ENCODE measurements around the gene PKP1.

PKP1 gene

GRCh38 chr1:201280884-201281283 is 2.4 kb upstream of the PKP1 start:
- in situ Hi-C loops (cut with HindIII; ENCODE audit: low sequenced_read_pairs) = no loop called here

GRCh38 chr1:201281573-201281972 is 1.7 kb upstream of the PKP1 start:
- in situ Hi-C loops (cut with HindIII; ENCODE audit: low sequenced_read_pairs) = no loop called here

GRCh38 chr1:201282216-201282615 is 1.1 kb upstream of the PKP1 start:
- in situ Hi-C loops (cut with HindIII; ENCODE audit: low sequenced_read_pairs) = no loop called here

DNA sequence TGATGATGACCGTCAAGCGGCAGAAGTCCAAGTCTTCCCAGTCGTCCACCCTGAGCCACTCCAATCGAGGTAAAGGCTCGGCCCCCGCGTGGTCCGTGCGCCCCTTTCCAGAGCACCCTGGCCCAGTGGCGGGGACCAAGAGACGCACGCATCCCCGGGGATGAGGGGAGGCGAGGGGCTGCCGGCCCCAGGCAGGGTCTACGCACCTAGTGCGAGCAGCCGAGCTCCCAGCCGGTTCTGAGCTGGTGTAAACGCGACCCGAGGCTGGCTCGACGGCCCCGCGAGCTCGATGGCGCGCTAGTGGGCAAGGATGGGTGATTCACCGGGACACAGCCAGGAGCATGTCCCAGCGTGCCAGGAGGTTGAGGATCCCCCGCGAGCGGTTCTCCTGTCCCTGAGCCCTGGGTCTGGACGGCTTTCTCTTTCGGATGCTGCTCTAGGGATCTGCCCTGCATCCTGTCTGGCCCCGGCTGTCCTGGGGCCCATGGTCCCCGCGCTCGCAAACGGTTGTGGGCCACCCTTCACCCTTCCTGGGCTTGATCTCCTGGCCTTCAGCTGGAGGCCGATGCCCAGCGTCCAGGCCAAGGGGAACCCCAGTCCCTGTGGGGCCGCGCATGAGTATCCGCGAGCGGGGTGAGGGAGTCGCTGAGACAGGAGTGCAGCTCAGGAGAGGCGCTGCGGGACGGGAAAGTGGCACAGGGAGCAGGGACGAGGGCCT is 689 bp downstream of the PKP1 start:
- in situ Hi-C loops (cut with HindIII; ENCODE audit: low sequenced_read_pairs) = no loop called here

DNA sequence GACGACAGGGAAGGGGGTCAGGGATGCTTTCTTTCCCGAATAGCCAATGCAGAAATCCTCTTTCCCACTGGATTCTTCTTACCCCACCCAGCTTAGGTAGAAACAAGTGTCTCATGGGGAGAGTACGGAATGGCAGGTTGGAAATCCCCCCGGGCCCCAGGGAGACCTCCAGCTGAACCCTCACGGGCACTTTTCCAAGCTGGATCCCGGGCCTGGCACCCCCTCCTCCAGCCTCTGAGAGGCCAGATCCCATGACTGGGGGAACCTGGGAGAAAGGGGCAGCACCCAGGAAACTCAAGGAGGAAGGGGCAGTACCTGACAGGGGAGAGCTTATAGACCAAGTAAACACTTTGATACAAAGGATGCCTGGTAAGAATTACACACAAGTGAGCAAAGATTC is 1.3 kb downstream of the PKP1 start:
- in situ Hi-C loops (cut with HindIII; ENCODE audit: low sequenced_read_pairs) = no loop called here

DNA sequence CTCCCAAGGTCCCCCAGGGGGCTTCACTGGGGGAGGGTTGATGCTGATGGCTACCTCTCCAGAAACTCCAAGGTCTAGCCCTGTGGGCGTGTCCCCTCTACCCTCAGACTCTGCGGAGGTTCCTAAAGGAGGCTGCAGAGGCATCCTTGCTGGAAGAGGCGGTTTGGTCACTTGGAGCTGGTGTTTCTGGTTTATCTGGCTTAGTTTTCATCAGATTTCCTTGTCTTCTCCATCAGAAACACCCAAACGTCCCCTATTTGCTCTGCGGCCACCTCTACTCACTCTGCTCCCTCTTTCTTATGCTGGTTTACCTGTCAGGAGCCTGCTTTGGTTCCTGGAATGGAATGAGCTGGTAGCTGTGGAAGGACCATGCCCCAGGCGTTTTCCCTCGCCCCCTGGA is 2.5 kb downstream of the PKP1 start:
- in situ Hi-C loops (cut with HindIII; ENCODE audit: low sequenced_read_pairs) = no loop called here

- in situ Hi-C loops (cut with HindIII; ENCODE audit: low sequenced_read_pairs) = no loop called here
These were observed 3.1 kb downstream of the PKP1 start for GRCh38 chr1:201286445-201286844.

DNA sequence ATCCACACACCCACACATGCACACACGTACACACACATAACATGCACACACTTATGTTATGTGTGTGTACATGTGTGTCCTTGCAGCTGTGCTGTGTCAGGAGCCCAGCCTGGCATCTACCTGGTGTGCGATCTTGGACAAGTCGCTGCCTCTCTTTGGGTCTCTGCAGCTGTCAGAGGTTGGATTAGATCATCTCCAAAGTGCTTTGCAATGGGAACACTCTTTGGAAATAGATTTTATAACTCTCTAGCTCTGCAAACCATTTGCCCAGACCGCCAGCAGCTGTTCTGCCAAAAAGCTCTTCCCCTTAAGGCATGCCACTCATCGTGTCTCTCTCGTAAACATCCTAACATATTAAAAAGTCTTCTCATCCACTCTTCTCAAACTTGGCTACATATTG is 4.7 kb downstream of the PKP1 start:
- in situ Hi-C loops (cut with HindIII; ENCODE audit: low sequenced_read_pairs) = no loop called here

GRCh38 chr1:201288765-201289164 is 5.5 kb downstream of the PKP1 start:
- in situ Hi-C loops (cut with HindIII; ENCODE audit: low sequenced_read_pairs) = no loop called here

DNA sequence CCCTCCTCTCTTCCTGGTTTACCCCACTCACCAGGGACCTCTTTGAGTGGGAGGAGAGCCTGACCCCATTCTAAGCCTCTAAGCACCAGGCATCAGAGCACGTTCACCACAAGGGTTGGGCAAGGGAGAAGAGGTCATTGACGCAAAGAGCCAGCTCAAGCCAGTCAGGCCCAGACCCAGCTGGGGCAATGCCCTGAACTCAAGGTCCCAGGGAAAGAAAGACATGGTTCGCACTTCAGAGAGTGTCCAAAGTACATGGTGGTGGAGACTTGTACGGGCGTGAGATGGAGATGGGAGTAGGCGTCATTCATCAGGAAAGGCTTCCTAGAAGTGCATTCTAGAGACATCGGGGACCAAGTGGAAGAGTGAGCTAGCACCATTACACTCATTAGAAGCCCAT is 7.2 kb downstream of the PKP1 start:
- in situ Hi-C loops (cut with HindIII; ENCODE audit: low sequenced_read_pairs) = no loop called here

DNA sequence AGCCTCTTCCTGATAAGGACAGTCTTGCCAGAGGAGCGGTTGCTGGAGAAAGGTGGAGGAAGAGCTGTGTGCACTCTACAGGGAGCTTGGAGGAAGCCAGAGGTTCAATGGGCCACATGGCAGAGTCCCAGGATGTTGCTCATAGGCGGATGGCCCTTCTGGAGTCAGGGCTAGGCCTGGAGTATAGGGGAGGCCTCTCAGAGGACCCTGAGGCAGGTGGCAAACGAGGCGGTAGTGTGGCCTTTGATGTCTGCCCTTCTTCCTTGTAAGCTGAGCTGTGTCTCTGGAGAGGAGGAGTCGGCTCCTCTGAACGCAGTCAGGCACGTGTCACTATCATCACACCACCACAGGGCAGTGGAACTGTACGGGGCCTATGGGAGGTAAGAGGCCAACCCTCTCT is 8.6 kb downstream of the PKP1 start:
- in situ Hi-C loops (cut with HindIII; ENCODE audit: low sequenced_read_pairs) = no loop called here

DNA sequence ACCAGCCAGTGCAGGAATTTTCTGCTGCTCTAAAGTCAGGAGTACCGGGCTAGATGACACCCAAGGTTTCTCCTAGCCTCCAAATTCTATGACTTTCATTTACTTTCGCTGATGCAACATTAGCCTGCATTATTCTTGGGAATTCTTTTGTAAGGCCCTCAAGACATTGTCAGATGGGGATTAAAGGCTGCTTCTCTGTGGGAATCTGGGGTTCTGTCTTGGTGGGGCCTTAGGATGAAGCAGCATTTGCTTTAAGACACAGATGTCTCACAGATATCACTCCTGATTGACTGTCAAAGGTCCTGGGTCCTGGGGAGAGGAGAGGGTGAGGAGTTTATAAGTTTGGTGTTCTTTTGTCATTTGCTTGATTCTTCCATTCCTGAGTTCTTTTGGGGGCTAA is 11.6 kb downstream of the PKP1 start:
- in situ Hi-C loops (cut with HindIII; ENCODE audit: low sequenced_read_pairs) = no loop called here

DNA sequence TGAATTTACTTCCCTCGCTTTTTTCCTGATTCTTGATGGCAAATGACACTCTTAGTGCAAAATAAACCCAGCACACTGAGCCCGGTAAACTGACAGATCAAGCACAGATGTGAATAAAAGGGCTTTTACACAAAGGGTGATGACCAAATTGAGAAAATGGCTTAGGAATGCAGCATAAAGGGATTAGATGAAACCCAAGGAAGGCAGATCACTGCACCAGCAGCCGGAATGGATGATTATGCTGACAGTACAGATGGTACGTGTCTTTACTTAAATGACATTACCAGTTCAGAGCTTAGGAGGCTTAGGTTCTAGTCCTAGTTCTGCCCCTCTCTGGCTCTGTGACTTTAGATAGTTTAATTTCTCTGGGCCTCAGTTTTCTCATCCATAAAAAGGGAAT is 12.0 kb downstream of the PKP1 start:
- in situ Hi-C loops (cut with HindIII; ENCODE audit: low sequenced_read_pairs) = no loop called here

GRCh38 chr1:201295861-201296260 is 12.6 kb downstream of the PKP1 start:
- in situ Hi-C loops (cut with HindIII; ENCODE audit: low sequenced_read_pairs) = no loop called here

- in situ Hi-C loops (cut with HindIII; ENCODE audit: low sequenced_read_pairs) = no loop called here
These were observed 13.0 kb downstream of the PKP1 start for GRCh38 chr1:201296352-201296751.

DNA sequence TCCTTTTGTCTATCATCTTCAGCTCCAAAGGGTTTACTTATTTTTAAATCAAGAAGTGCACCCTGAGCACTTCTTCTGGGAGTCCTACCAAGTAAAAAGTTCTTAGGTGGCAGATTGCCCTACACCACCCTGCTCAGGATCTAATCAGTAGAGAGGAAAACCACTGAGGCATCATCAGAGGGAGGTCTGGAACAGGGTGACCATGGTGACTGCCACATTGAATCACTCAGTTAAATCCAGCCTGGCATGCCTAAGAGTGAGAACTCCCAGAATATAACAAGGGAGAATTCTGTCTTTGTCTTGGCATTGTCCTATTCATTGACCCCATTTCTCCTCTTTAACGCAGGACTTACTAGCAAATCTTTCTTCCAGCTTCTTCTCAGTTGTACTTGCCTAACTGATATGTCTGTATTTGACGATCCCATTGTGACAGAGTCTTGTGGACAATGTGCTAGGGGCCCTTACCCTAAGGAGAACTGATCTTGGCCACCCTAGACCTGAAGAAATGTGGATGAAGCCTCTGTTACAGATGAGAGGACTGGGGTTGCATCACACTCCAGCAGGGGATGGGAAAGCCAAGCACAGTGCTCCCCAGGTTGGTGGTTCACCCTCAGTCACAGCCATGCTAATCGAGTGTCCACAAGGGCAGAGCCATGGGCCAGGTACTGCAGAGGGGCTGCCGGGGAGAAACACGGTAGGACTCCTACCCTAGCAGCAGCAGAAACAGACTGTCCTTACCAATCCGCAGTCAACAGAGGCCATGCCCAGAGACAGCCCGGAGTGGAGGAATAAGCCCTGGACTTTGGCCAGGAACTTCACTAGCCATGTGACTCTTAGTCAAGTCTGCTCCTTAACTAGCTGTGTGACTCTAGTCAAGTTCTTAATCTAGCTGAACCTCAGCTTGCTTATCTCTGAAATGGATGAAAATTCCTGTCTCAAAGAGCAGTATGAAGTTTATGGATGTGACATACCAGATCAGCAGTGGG is 15.4 kb downstream of the PKP1 start:
- in situ Hi-C loops (cut with HindIII; ENCODE audit: low sequenced_read_pairs) = no loop called here

DNA sequence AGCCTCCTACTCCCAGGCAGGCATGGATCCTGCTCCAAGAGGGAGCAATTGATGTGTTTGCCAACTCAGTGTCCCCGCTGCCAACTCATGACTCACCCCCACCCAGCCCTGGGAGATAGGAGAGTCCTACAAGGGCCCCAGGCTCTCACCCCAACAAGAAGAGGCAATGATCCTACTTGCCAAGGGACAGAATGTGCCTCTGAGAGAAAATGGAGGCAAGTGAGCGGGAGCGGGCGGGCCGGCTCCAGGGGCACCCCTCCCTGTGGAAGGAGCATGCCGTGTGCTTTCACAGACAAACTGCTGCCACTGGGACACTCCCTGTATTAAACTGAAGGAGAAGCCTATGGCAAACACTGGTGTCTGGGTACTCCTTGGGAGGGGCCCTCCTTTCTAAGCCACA is 16.7 kb downstream of the PKP1 start:
- in situ Hi-C loops (cut with HindIII; ENCODE audit: low sequenced_read_pairs) = loop anchor here (5.0 kb wide), 1 partner anchor 143 kb away; no protein-coding TSS in a partner anchor

DNA sequence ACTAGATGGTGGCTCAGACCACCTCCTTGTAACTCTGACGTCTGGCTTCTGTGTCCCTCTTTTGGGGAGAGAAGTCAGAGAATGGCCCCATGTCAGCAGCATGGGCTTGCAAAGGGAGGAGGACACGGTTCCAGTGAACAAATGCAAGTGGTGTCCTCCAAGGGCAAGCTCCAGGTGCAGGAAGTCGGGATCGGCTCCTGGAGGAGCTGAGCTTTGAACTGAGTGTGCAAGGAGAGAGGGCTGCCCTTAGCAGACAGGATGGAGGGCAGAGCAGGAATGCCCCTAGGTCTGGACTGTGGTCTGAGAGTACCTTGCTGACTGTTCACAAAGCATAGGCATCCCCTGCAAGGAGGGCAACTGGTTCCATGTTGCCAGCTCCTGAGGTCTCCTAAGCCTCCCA is 17.3 kb downstream of the PKP1 start:
- in situ Hi-C loops (cut with HindIII; ENCODE audit: low sequenced_read_pairs) = loop anchor here (5.0 kb wide), 1 partner anchor 143 kb away; no protein-coding TSS in a partner anchor

DNA sequence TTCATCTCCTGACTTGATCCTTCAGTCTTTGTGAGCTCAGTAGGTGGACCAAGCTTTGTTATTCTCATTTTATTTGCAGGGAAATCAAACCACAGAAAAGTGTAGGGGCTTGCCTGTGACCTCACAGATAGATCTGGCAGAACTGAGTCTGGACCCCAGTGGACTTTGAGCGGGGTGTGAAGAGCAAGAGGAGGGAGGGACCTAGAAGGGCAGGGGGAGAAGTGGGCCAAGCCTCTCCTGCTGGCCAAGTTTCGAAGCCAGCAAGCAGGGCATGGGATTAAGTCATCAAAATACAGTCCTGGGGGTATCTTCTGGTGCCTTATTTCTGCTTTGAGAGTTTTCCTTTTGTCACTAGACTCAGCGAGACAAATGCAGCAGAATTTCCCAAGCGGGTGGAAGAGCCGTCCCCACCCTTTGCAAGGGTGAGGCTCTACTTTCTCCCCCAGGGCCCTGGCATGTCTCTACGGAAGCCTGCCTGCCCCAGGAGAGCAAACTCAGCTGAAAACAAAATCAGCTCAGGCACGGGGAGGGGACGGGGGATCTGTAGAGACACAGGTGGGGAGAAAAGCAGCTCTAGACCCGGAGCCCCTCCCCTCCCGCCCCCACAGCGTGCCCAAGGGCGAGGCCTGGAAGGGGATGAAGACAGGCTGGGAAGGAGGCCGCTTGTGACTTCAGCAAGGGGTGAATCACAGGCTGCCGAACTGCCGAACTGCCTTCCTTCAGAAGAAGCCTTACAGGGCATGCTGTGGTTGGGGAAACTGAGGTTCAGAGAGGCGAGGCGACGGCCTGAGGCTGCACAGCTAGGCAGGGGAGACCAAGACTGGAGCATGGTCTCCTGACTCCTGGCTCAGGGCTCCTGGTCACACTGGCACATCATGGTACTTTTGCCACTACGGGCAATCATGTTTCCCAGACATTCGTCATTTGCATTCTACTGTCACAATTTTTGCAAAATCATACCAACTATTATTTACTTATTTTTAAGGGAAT is 19.2 kb downstream of the PKP1 start:
- in situ Hi-C loops (cut with HindIII; ENCODE audit: low sequenced_read_pairs) = loop anchor here (5.0 kb wide), 1 partner anchor 145 kb away; no protein-coding TSS in a partner anchor

- in situ Hi-C loops (cut with HindIII; ENCODE audit: low sequenced_read_pairs) = loop anchor here (5.0 kb wide), 1 partner anchor 147 kb away; no protein-coding TSS in a partner anchor
These were observed 20.8 kb downstream of the PKP1 start for GRCh38 chr1:201304126-201304525.

DNA sequence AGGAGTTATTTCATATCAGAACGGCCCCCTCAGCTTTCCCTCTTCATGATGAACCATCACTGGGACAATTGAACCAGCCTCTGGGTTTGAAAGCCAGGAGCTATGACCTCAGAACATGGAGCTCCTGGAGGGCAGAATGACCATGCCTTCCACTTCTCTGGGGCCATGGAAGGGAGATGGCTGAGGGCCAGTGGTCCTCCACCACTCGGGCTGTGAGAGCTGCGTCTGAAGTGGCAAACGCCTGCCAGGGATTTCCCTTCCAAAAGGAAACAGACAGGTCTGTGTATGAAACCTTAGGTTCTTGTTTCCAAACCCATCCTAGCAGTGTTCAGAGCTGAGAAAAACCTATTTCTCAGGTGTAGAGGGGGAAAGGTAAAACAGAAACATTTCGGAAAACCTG is 22.5 kb downstream of the PKP1 start:
- in situ Hi-C loops (cut with HindIII; ENCODE audit: low sequenced_read_pairs) = no loop called here

Data from DLD1 (cell line).